ENCODE measurements around the gene GAGE12J. TPM values are rescaled to one million over a fixed set of nuclear protein-coding genes. Genes with fewer than 3 reads are reported as not detected.

The GAGE12J gene
- total RNA-seq, 1 experiment from 2014 or later: not detected

DNA sequence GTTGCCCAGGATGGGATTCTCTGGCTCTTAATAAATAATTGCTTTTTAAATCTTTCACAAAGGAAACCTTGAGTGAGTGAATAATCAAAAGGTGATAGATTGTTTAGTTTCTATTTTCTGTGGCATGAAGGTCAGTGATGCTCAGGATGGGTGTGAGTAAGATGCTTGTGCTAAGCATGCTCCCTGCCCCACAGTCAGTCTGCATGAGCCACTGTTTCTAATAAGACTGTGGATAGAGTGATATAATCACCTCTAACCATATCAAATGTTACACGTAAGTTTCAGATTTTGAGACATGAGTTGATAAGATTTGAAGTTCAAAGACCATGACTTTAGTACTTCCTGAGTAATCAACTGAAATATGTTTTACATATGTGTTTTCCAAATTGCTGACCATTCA lies 21.1 kb upstream of the GAGE12J start:
- Histone ChIP-seq H3K79me1 (ENCODE audit: insufficient read depth, low read depth, low read length, poor library complexity, severe bottlenecking) (no peaks in the 10 kb centered on the region), H2BK12ac (ENCODE audit: insufficient read length, low read depth, low read length) (no peak overlapping the region), H3K23me2 (ENCODE audit: insufficient read length, low read depth, low read length, poor library complexity, severe bottlenecking) (no peaks in the 10 kb centered on the region), H3K79me2 (ENCODE audit: insufficient read depth, low read length) (no peaks in the 10 kb centered on the region), H3K27me3 (ENCODE audit: insufficient read depth, low read length) (no peaks in the 10 kb centered on the region), H3K56ac (ENCODE audit: insufficient read length, low read depth, low read length) (no peak overlapping the region), H4K91ac (ENCODE audit: insufficient read length, low read depth, low read length) (no peak overlapping the region), H3K4ac (ENCODE audit: low read depth, low read length) (no peak overlapping the region), H2BK5ac (ENCODE audit: insufficient read length, low read length) (no peak overlapping the region), H3K18ac (ENCODE audit: insufficient read length, low read depth, low read length) (no peak overlapping the region), H4K5ac (ENCODE audit: insufficient read length, low read depth, low read length) (no peak overlapping the region), H2BK120ac (ENCODE audit: low read depth, low read length, poor library complexity, severe bottlenecking) (no peak overlapping the region), H3K23ac (ENCODE audit: insufficient read length, low read depth, low read length) (no peak overlapping the region), H2AK5ac (ENCODE audit: insufficient read length, low read length) (no peak overlapping the region), H3K4me2 (ENCODE audit: insufficient read depth, insufficient read length, low read length) (no peak overlapping the region), H4K8ac (replicated peaks; ENCODE audit: insufficient read length, low read depth, low read length) (no peak overlapping the region), H4K20me1 (ENCODE audit: control insufficient read depth, insufficient read depth, insufficient read length) (no peaks in the 10 kb centered on the region), H3K4me1 (ENCODE audit: insufficient read depth, low read length) (no peaks in the 10 kb centered on the region), H2BK20ac (ENCODE audit: low read depth, low read length, poor library complexity, severe bottlenecking) (no peak overlapping the region), H3K27ac (ENCODE audit: insufficient read length, low read depth, low read length) (no peak overlapping the region), H3T11ph (ENCODE audit: low read length) (no peak overlapping the region), H2AFZ (ENCODE audit: low read length) (no peak overlapping the region), H3K9me3 (ENCODE audit: control insufficient read depth, low read depth, low read length) (peaks cover 35% of the 10 kb centered on the region), H3K9ac (ENCODE audit: extremely low read depth, insufficient read length, low read length) (no peak overlapping the region), H2BK15ac (ENCODE audit: low read depth, low read length) (no peak overlapping the region), H3K14ac (ENCODE audit: insufficient read depth, low read length) (no peak overlapping the region)
- no peak for DNase-seq
- WGBS (ENCODE audit: extremely low coverage, insufficient read length, low lambda C conversion rate): no CpG with 5 or more reads among the region's 1 CpG
- no peak overlapping the region for H3K4me3 Mint-ChIP-seq
- H3K9me3 Mint-ChIP-seq: peaks cover 67 to 68% of the 10 kb centered on the region in 2 experiments
- peaks cover 5 to 6% (median 5%) of the 10 kb centered on the region in 3 experiments; a peak in 3 of 7 replicates for H3K36me3 Mint-ChIP-seq (ENCODE audit: insufficient read depth in 1 of 3, low read depth in 3 of 3)
- TF ChIP-seq, protein P1, sequence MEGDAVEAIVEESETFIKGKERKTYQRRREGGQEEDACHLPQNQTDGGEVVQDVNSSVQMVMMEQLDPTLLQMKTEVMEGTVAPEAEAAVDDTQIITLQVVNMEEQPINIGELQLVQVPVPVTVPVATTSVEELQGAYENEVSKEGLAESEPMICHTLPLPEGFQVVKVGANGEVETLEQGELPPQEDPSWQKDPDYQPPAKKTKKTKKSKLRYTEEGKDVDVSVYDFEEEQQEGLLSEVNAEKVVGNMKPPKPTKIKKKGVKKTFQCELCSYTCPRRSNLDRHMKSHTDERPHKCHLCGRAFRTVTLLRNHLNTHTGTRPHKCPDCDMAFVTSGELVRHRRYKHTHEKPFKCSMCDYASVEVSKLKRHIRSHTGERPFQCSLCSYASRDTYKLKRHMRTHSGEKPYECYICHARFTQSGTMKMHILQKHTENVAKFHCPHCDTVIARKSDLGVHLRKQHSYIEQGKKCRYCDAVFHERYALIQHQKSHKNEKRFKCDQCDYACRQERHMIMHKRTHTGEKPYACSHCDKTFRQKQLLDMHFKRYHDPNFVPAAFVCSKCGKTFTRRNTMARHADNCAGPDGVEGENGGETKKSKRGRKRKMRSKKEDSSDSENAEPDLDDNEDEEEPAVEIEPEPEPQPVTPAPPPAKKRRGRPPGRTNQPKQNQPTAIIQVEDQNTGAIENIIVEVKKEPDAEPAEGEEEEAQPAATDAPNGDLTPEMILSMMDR (conservative IDR thresholded peaks at IDR 0.05): no peak
- H3K4me1 Mint-ChIP-seq: 0 out of 4 replicates have a peak, but pooled peaks cover 0 to 4% of the 10 kb centered on the region in 2 experiments
- peaks cover 2% of the 10 kb centered on the region; the same call in 1 of the 2 replicates for H3K27me3 Mint-ChIP-seq (ENCODE audit: low read depth)
- H3K27ac Mint-ChIP-seq: no peak overlapping the region
